ENCODE data around the gene LUC7L3. TPM values are rescaled to one million over a fixed set of nuclear protein-coding genes. Genes with fewer than 3 reads are reported as not detected.

The LUC7L3 gene
- total and polyA plus RNA-seq, 2 of the 13 experiments (the other 11 are each of a cell fraction or from before 2014, with no cell fraction given) = 108 to 120 TPM

GRCh38 chr17:50707289-50708049 lies 11.9 kb upstream of the LUC7L3 start, which contains the start of gene ANKRD40 (continued):
- TF ChIP-seq DMTF1 (CRISPR knock-in tag; IDR thresholded peaks at IDR 0.05) = no peak
- peak; percentile 74; the same call in 1 of the 2 replicates for TF ChIP-seq ZNF333 (CRISPR knock-in tag; IDR thresholded peaks at IDR 0.05; ENCODE audit: borderline replicate concordance)
- no peak for TF ChIP-seq ZNF234 (CRISPR knock-in tag; conservative IDR thresholded peaks at IDR 0.05)
- TF ChIP-seq TBP (CRISPR knock-in tag; IDR thresholded peaks at IDR 0.05) = no peak
- TF ChIP-seq ZBTB46 (CRISPR knock-in tag; IDR thresholded peaks at IDR 0.05; ENCODE audit: borderline replicate concordance) = no peak
- TF ChIP-seq POLR2AphosphoS2 (IDR thresholded peaks at IDR 0.05; ENCODE audit: low read depth, low read length) = no peak
- TF ChIP-seq ZBTB39 (CRISPR knock-in tag; IDR thresholded peaks at IDR 0.05) = no peak
- 0 out of 2 replicates have a peak, but pooled peaks have one; percentile 78 for TF ChIP-seq ZNF761 (CRISPR knock-in tag; conservative IDR thresholded peaks at IDR 0.05)
- no peak; the same call in 1 of the 2 replicates for TF ChIP-seq ZNF7 (CRISPR knock-in tag; IDR thresholded peaks at IDR 0.05)
- TF ChIP-seq HES4 (CRISPR knock-in tag; IDR thresholded peaks at IDR 0.05; ENCODE audit: borderline replicate concordance) = no peak; the same call in none of the 2 replicates
- peak; percentile 84 for TF ChIP-seq HDAC2 (CRISPR knock-in tag; IDR thresholded peaks at IDR 0.05)
- TF ChIP-seq NFKBIZ (CRISPR knock-in tag; IDR thresholded peaks at IDR 0.05) = no peak; the same call in 1 of the 2 replicates
- TF ChIP-seq ZNF280D (CRISPR knock-in tag; IDR thresholded peaks at IDR 0.05) = peak; percentile 40; the same call in 1 of the 2 replicates
- peak; percentile 93; the same call in 1 of the 2 replicates for TF ChIP-seq NKX3-1 (CRISPR knock-in tag; IDR thresholded peaks at IDR 0.05)
- peak; percentile 87 for TF ChIP-seq ZNF563 (CRISPR knock-in tag; IDR thresholded peaks at IDR 0.05)
- no peak for TF ChIP-seq ZBTB7A (CRISPR knock-in tag; IDR thresholded peaks at IDR 0.05)
- no peak for TF ChIP-seq GPBP1L1 (CRISPR knock-in tag; IDR thresholded peaks at IDR 0.05)
- peak; percentile 75 for TF ChIP-seq KLF11 (CRISPR knock-in tag; IDR thresholded peaks at IDR 0.05)
- TF ChIP-seq ZNF644 (CRISPR knock-in tag; IDR thresholded peaks at IDR 0.05; ENCODE audit: low read depth) = no peak
